HepG2 (cell line): ENCODE data around the gene HLA-B. TPM values are rescaled to one million over a fixed set of nuclear protein-coding genes. Genes with fewer than 3 reads are reported as not detected.

Experiments
- ATAC-seq: fragments of 200-7000 bp; cut with Tn5 transposase; 3 replicates; pipeline ENCODE4 v1.9.1; 2020; ENCODE audit warnings: mild to moderate bottlenecking, moderate library complexity
- BruUV-seq: library from RNA; stranded (reverse); fragments of 400-500 nt; replicated peaks from 2 replicates; lab custom pipeline; 2021; lab: Mats Ljungman, UMichigan
- CTCF ChIA-PET: fragments of 300-600 bp; formaldehyde crosslinking; extraction: SDS; loops from one replicate; lab custom pipeline; 2021; ENCODE audit warnings: low total read pairs, inconsistent platforms, low intra/inter-chr PET ratio; lab: Yijun Ruan, JAX
- POLR2A ChIA-PET: fragments of 350-600 bp; sonication (Branson Sonifier 250); formaldehyde crosslinking; loops from one replicate; lab custom pipeline; 2020; ENCODE audit warnings: antibody characterized with exemption, inconsistent platforms; lab: Yijun Ruan, JAX
- DNase-seq: peaks from one replicate; pipeline ENCODE4 v3.0.0-alpha.2; 2015; ENCODE audit warnings: low spot score
- FAIRE-seq: peaks from 3 replicates; lab custom pipeline; 2011; peaks lifted over from hg19 to GRCh38; lab: Jason Lieb, UNC
- H2AFZ ChIP-seq: one replicate; pipeline ENCODE4 v1.6.1; 2011; ENCODE audit warnings: low read length, inconsistent platforms
- H3K27ac ChIP-seq: fragments of 300-600 bp; 3 replicates; pipeline ENCODE4 v1.8.0; 2011; ENCODE audit warnings: mixed run types, mild to moderate bottlenecking, mixed read lengths, low read length, inconsistent platforms; ENCODE audit not compliant: insufficient read depth; ENCODE audit errors: extremely low read length
- H3K27me3 ChIP-seq, 2 experiments: fragments of 200-600 bp in 1 of 2; 2 replicates in 1 of 2; 3 replicates in 1 of 2; pipeline versions ENCODE4 v1.6.0 to v1.8.0; 2011; ENCODE audit warnings: low read length in 2 of 2, mild to moderate bottlenecking in 2 of 2, moderate library complexity in 2 of 2, inconsistent platforms in 1 of 2; ENCODE audit not compliant: insufficient read depth in 2 of 2, control insufficient read depth in 1 of 2
- H3K36me3 ChIP-seq, 2 experiments: fragments of 200-600 bp in 1 of 2; replicated peaks in 1 of 2; 2 replicates in 1 of 2; 3 replicates in 1 of 2; pipeline versions ENCODE4 v1.5.1 to v1.8.0; 2011; ENCODE audit warnings: low read length in 2 of 2, inconsistent platforms in 1 of 2; ENCODE audit not compliant: insufficient read depth in 2 of 2, control insufficient read depth in 1 of 2
- H3K4me1 ChIP-seq: 2 replicates; pipeline ENCODE4 v1.5.1; 2012; ENCODE audit warnings: low read length, inconsistent platforms; ENCODE audit not compliant: insufficient read depth
- H3K4me2 ChIP-seq: 2 replicates; pipeline ENCODE4 v1.6.0; 2011; ENCODE audit warnings: low read depth, low read length, inconsistent platforms
- H3K4me3 ChIP-seq, 3 experiments: fragments of 200-600 bp in 1 of 3; sonication (generic), shearing (Covaris generic) in 1 of 3; replicated peaks in 1 of 3; 2 replicates each; pipeline ENCODE4 v1.5.1; 2011 to 2016; ENCODE audit warnings: low read length in 3 of 3, inconsistent platforms in 2 of 3, low read depth in 2 of 3, mild to moderate bottlenecking in 2 of 3, control low read depth in 1 of 3, mixed read lengths in 1 of 3; ENCODE audit not compliant: insufficient read depth in 1 of 3
- H3K79me2 ChIP-seq: one replicate; pipeline ENCODE4 v1.6.1; 2011; ENCODE audit warnings: low read length, inconsistent platforms; ENCODE audit not compliant: insufficient read depth
- H3K9ac ChIP-seq: 2 replicates; pipeline ENCODE4 v1.6.0; 2011; ENCODE audit warnings: mild to moderate bottlenecking, low read depth, low read length, inconsistent platforms; ENCODE audit not compliant: insufficient read depth
- H3K9me3 ChIP-seq: 2 replicates; pipeline ENCODE4 v1.5.1; 2012; ENCODE audit warnings: mild to moderate bottlenecking, low read length
- H4K20me1 ChIP-seq: 2 replicates; pipeline ENCODE4 v1.6.0; 2011; ENCODE audit warnings: inconsistent platforms, mild to moderate bottlenecking, low read length, moderate library complexity; ENCODE audit not compliant: insufficient read depth
- REXO4 ChIP-seq: sonication (generic); formaldehyde crosslinking; IDR thresholded peaks from 2 replicates; pipeline ENCODE4 v1.8.0; 2022; ENCODE audit warnings: missing genetic modification reagents, mild to moderate bottlenecking, borderline replicate concordance
- YEATS2 ChIP-seq: sonication (generic); formaldehyde crosslinking; IDR thresholded peaks from 2 replicates; pipeline ENCODE4 v1.4.0; 2020; ENCODE audit warnings: missing genetic modification reagents, borderline replicate concordance
- ZBED4 ChIP-seq: sonication (generic); formaldehyde crosslinking; IDR thresholded peaks from 2 replicates; pipeline ENCODE4 v1.4.0; 2020; ENCODE audit warnings: missing genetic modification reagents, borderline replicate concordance
- ZFP41 ChIP-seq: sonication (generic); formaldehyde crosslinking; IDR thresholded peaks from 2 replicates; pipeline ENCODE4 v1.4.0; 2020; ENCODE audit warnings: mild to moderate bottlenecking, missing genetic modification reagents, borderline replicate concordance
- ZNF33A ChIP-seq: sonication (generic); formaldehyde crosslinking; IDR thresholded peaks from 2 replicates; pipeline ENCODE4 v1.5.1; 2020; ENCODE audit warnings: missing genetic modification reagents, mild to moderate bottlenecking, moderate library complexity, borderline replicate concordance
- ZNF747 ChIP-seq: sonication (generic); formaldehyde crosslinking; IDR thresholded peaks from 2 replicates; pipeline ENCODE4 v1.8.1; 2023; ENCODE audit warnings: missing genetic modification reagents, mild to moderate bottlenecking, borderline replicate concordance
- in situ Hi-C: cut with HindIII; loops from 2 replicates; pipeline ENCODE4 v1.10.0; 2017; ENCODE audit warnings: low pct_unique_long_range_greater_than_20kb; ENCODE audit not compliant: extremely low pct_ligation_motif_present
- intact Hi-C: fragments of 100-400 bp; cut with micrococcal nuclease; formaldehyde crosslinking; loops from one replicate; pipeline ENCODE4 v1.10.0; 2022; ENCODE audit not compliant: unreplicated experiment
- polyA plus RNA-seq, 8 experiments: library from polyadenylated mRNA; depleted of rRNA in 3 of 8; stranded (reverse) in 7 of 8; unstranded in 1 of 8; fragments of >200 nt; fragmentation: Illumina TruSeq in 4 of 8; extraction: Trizol in 4 of 8; gene quantifications; 2 replicates each; pipeline versions ENCODE4 v1.2.1 to v1.2.3, GENCODE V29; 2011 to 2016; ENCODE audit warnings: low read depth in 4 of 8, missing spikeins in 1 of 8, mixed read lengths in 1 of 8; ENCODE audit not compliant: insufficient read depth in 1 of 8
- total RNA-seq, 5 experiments: library from RNA; depleted of rRNA; stranded (reverse); fragments of >200 nt; fragmentation: Illumina TruSeq; extraction: Trizol; gene quantifications; 2 replicates each; pipeline ENCODE4 v1.2.3, GENCODE V29; 2016; ENCODE audit warnings: low read depth in 1 of 5

HLA-B gene
- total and polyA plus RNA-seq, 2 of the 13 experiments (the other 11 are each of a cell fraction or from before 2014, with no cell fraction given), result 35.3 to 88.9 TPM

- intact Hi-C loops, result no loop called here
Measured at GRCh38 chr6:31340228-31340627, 16.8 kb downstream of the HLA-B start.

More at GRCh38 chr6:31340228-31340627, 16.8 kb downstream of the HLA-B start:
- no peak overlapping the region for H3K4me3 ChIP-seq
- no peaks in the 10 kb centered on the region for H3K36me3 ChIP-seq
- no TSS peak for BruUV-seq
- FAIRE-seq (no peak), ATAC-seq (no peak), DNase-seq (no peak)
- H3K9ac ChIP-seq, result no peak overlapping the region
- no peaks in the 10 kb centered on the region for H3K4me1 ChIP-seq
- no peaks in the 10 kb centered on the region for H4K20me1 ChIP-seq
- TF ChIP-seq ZBED4 (no peak), YEATS2 (CRISPR knock-in tag) (no peak), ZNF33A (CRISPR knock-in tag) (no peak), ZFP41 (CRISPR knock-in tag) (no peak), ZNF747 (CRISPR knock-in tag) (no peak), REXO4 (no peak)
- in situ Hi-C loops, result no loop called here
- H2AFZ ChIP-seq, result no peak overlapping the region
- no peaks in the 10 kb centered on the region for H3K79me2 ChIP-seq
- no peaks in the 10 kb centered on the region for H3K27me3 ChIP-seq
- no peak overlapping the region for H3K4me2 ChIP-seq
- ChIA-PET POLR2A (no interaction called here), CTCF (no interaction called here)
- H3K9me3 ChIP-seq, result peaks cover 13% of the 10 kb centered on the region
- H3K27ac ChIP-seq, result no peak overlapping the region
